ENCODE measurements around the gene FH.

FH gene

GRCh38 chr1:241519308-241520079, at the start of gene FH:
TSS of gene FH (minus strand) at chr1:241519755. CDS start at chr1:241519722, 33 bp downstream.
- peak; percentile 100 for DNase-seq

- DNase-seq: no peak
These were observed 41.3 kb upstream of the FH start for GRCh38 chr1:241560849-241561187.

- no peak for DNase-seq
These were observed 40.7 kb upstream of the FH start for GRCh38 chr1:241560146-241560848.

GRCh38 chr1:241557551-241558193, 38.1 kb upstream of the FH start:
- DNase-seq: no peak

GRCh38 chr1:241557031-241557430, 37.5 kb upstream of the FH start:
- no peak for DNase-seq

GRCh38 chr1:241555526-241555925, 36.0 kb upstream of the FH start:
- DNase-seq: no peak

- no peak for DNase-seq
These were observed 34.5 kb upstream of the FH start for GRCh38 chr1:241553886-241554592.

- DNase-seq: no peak
These were observed 32.4 kb upstream of the FH start for GRCh38 chr1:241551759-241552638.

GRCh38 chr1:241550318-241550717, 30.8 kb upstream of the FH start:
- DNase-seq: no peak

- no peak for DNase-seq
These were observed 28.5 kb upstream of the FH start for GRCh38 chr1:241548008-241548407.

GRCh38 chr1:241542199-241542907, 22.8 kb upstream of the FH start:
- no peak for DNase-seq

- DNase-seq: no peak
These were observed 17.4 kb upstream of the FH start for GRCh38 chr1:241536969-241537368.

GRCh38 chr1:241536304-241536703, 16.7 kb upstream of the FH start:
- DNase-seq: no peak

- DNase-seq: no peak
These were observed 14.0 kb upstream of the FH start for GRCh38 chr1:241533326-241534115.

GRCh38 chr1:241532864-241533263, 13.3 kb upstream of the FH start:
- DNase-seq: no peak

GRCh38 chr1:241532162-241532531, 12.6 kb upstream of the FH start, which contains the start of gene KMO:
TSS of gene KMO (plus strand) at chr1:241532378. CDS start at chr1:241532445, 67 bp downstream.
- DNase-seq: peak; percentile 29 to 50

- peak; percentile 81 to 88 for DNase-seq
These were observed 11.9 kb upstream of the FH start for GRCh38 chr1:241531195-241532161.

GRCh38 chr1:241527146-241527545, 7.6 kb upstream of the FH start:
- no peak for DNase-seq

- no peak for DNase-seq
These were observed 5.5 kb upstream of the FH start for GRCh38 chr1:241525026-241525425.
